K562 (cell line): ENCODE data around the gene ACTN3.

ENCODE experiments used
- CHAMP1 ChIP-seq: fragments of 450-650 bp; IDR thresholded peaks from 2 replicates; pipeline ENCODE4 v1.6.1; 2016; ENCODE audit warnings: mild to moderate bottlenecking
- HNRNPK ChIP-seq: fragments of 200-400 bp; formaldehyde crosslinking; IDR thresholded peaks from one replicate; pipeline ENCODE4 v1.6.1; 2018; ENCODE audit warnings: mild to moderate bottlenecking, low read depth, low read length; ENCODE audit not compliant: poor library complexity, severe bottlenecking
- HOXB6 ChIP-seq: fragments of 250-450 bp; sonication (Bioruptor Pico); IDR thresholded peaks from 2 replicates; pipeline ENCODE4 v1.5.1; 2022; ENCODE audit warnings: mild to moderate bottlenecking, borderline replicate concordance
- POLR2A ChIP-seq: fragments of 450-650 bp; conservative IDR thresholded peaks from 2 replicates; pipeline ENCODE4 v1.6.1; 2016
- POLR2AphosphoS5 ChIP-seq: IDR thresholded peaks from 2 replicates; pipeline ENCODE4 v1.6.1; 2011; ENCODE audit warnings: mild to moderate bottlenecking, low read depth, low read length, moderate library complexity; ENCODE audit not compliant: control insufficient read depth, insufficient read depth
- SMAD3 ChIP-seq: fragments of 450-650 bp; formaldehyde crosslinking; conservative IDR thresholded peaks from 2 replicates; pipeline ENCODE4 v1.4.0; 2020; ENCODE audit warnings: mild to moderate bottlenecking
- SMARCC2 ChIP-seq: fragments of 450-650 bp; IDR thresholded peaks from 2 replicates; pipeline ENCODE4 v1.6.1; 2017; ENCODE audit warnings: antibody characterized with exemption, moderate library complexity, mild to moderate bottlenecking, low read depth
- THRA ChIP-seq: fragments of 450-650 bp; IDR thresholded peaks from 2 replicates; pipeline ENCODE4 v1.6.1; 2017; ENCODE audit warnings: mild to moderate bottlenecking, moderate library complexity
- ZBTB7A ChIP-seq: IDR thresholded peaks from 2 replicates; pipeline ENCODE4 v1.6.1; 2011; ENCODE audit warnings: low read depth, mild to moderate bottlenecking, low read length, moderate library complexity, borderline replicate concordance; ENCODE audit not compliant: control insufficient read depth
- TF ChIP-seq, protein P1 (sequence below): sonication (generic); formaldehyde crosslinking; IDR thresholded peaks from 2 replicates; pipeline ENCODE4 v1.8.1; 2022; ENCODE audit warnings: missing genetic modification reagents
- TF ChIP-seq, protein P2 (sequence below), 3 experiments: IDR thresholded peaks in 2 of 3; conservative IDR thresholded peaks in 1 of 3; 2 replicates each; pipeline ENCODE4 v1.5.1; 2011 to 2012; ENCODE audit warnings: low read length in 3 of 3, mild to moderate bottlenecking in 3 of 3, control low read depth in 2 of 3, improper control_type of control experiment in 1 of 3, inconsistent platforms in 1 of 3, low read depth in 1 of 3, mixed read lengths in 1 of 3, moderate library complexity in 1 of 3; ENCODE audit not compliant: insufficient read depth in 2 of 3

DNA sequence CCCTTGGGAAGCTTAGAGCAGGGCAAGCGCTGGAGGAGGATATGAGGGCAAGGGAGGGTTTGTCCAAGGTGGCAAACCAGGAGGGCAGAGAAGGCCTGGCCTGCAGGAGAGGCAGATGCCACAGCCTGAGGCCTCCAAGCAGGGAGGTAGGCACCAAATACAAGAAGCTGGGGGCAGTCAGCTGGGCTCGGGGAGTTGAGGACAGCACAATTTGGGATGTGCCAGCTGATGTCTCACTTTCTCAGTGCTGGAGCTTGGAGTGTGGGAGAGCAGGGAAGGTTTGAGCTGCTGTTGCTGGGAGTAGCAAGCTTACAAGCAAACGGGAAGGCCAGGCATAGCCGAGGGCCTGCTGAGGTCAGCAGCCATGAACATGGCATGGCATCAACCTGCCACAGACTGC lies 4.8 kb upstream of the ACTN3 start:
- TF ChIP-seq POLR2AphosphoS5 (no peak), HOXB6 (CRISPR knock-in tag) (no peak), SMARCC2 (no peak), SMAD3 (no peak), HNRNPK (no peak), POLR2A (no peak), THRA (no peak), CHAMP1 (no peak), ZBTB7A (no peak)
- TF ChIP-seq, protein P1, sequence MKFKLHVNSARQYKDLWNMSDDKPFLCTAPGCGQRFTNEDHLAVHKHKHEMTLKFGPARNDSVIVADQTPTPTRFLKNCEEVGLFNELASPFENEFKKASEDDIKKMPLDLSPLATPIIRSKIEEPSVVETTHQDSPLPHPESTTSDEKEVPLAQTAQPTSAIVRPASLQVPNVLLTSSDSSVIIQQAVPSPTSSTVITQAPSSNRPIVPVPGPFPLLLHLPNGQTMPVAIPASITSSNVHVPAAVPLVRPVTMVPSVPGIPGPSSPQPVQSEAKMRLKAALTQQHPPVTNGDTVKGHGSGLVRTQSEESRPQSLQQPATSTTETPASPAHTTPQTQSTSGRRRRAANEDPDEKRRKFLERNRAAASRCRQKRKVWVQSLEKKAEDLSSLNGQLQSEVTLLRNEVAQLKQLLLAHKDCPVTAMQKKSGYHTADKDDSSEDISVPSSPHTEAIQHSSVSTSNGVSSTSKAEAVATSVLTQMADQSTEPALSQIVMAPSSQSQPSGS: no peak
- TF ChIP-seq, protein P2, sequence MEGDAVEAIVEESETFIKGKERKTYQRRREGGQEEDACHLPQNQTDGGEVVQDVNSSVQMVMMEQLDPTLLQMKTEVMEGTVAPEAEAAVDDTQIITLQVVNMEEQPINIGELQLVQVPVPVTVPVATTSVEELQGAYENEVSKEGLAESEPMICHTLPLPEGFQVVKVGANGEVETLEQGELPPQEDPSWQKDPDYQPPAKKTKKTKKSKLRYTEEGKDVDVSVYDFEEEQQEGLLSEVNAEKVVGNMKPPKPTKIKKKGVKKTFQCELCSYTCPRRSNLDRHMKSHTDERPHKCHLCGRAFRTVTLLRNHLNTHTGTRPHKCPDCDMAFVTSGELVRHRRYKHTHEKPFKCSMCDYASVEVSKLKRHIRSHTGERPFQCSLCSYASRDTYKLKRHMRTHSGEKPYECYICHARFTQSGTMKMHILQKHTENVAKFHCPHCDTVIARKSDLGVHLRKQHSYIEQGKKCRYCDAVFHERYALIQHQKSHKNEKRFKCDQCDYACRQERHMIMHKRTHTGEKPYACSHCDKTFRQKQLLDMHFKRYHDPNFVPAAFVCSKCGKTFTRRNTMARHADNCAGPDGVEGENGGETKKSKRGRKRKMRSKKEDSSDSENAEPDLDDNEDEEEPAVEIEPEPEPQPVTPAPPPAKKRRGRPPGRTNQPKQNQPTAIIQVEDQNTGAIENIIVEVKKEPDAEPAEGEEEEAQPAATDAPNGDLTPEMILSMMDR (IDR thresholded peaks at IDR 0.05 in 2 of 3, conservative IDR thresholded peaks at IDR 0.05 in 1 of 3; ENCODE audit: insufficient read depth in 2 of 3, low read depth in 1 of 3, low read length in 3 of 3): no peak
